Measurements from ENCODE around the gene HAS3. TPM values are rescaled to one million over a fixed set of nuclear protein-coding genes. Genes with fewer than 3 reads are reported as not detected.

Gene HAS3
- total RNA-seq, 1 experiment from 2014 or later, result 6.9 TPM

GRCh38 chr16:69083306-69083941 lies 22.0 kb upstream of the HAS3 start:
- Histone ChIP-seq H3K27me3 (ENCODE audit: control insufficient read depth, insufficient read depth, low read length) (no peaks in the 10 kb centered on the region), H3K4me1 (ENCODE audit: control insufficient read depth, insufficient read depth, low read length) (no peaks in the 10 kb centered on the region), H3K36me3 (ENCODE audit: control insufficient read depth, insufficient read depth, low read length) (no peaks in the 10 kb centered on the region), H3K9me3 (ENCODE audit: control insufficient read depth, insufficient read depth, low read depth, low read length) (no peaks in the 10 kb centered on the region), H3K4me3 (ENCODE audit: low read depth in 2 of 2, low read length in 2 of 2) (no peak overlapping the region), H3K27ac (ENCODE audit: low read length) (no peak overlapping the region)
- ChIA-PET POLR2A (no interaction called here), CTCF (no interaction called here)
- no TSS peak for BruUV-seq (replicated peaks)
- TF ChIP-seq, protein P1, sequence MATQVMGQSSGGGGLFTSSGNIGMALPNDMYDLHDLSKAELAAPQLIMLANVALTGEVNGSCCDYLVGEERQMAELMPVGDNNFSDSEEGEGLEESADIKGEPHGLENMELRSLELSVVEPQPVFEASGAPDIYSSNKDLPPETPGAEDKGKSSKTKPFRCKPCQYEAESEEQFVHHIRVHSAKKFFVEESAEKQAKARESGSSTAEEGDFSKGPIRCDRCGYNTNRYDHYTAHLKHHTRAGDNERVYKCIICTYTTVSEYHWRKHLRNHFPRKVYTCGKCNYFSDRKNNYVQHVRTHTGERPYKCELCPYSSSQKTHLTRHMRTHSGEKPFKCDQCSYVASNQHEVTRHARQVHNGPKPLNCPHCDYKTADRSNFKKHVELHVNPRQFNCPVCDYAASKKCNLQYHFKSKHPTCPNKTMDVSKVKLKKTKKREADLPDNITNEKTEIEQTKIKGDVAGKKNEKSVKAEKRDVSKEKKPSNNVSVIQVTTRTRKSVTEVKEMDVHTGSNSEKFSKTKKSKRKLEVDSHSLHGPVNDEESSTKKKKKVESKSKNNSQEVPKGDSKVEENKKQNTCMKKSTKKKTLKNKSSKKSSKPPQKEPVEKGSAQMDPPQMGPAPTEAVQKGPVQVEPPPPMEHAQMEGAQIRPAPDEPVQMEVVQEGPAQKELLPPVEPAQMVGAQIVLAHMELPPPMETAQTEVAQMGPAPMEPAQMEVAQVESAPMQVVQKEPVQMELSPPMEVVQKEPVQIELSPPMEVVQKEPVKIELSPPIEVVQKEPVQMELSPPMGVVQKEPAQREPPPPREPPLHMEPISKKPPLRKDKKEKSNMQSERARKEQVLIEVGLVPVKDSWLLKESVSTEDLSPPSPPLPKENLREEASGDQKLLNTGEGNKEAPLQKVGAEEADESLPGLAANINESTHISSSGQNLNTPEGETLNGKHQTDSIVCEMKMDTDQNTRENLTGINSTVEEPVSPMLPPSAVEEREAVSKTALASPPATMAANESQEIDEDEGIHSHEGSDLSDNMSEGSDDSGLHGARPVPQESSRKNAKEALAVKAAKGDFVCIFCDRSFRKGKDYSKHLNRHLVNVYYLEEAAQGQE (IDR thresholded peaks at IDR 0.05; ENCODE audit: insufficient read depth in 1 of 2, low read depth in 2 of 2, low read length in 1 of 2), result no peak
- TF ChIP-seq SIN3A (IDR thresholded peaks at IDR 0.05; ENCODE audit: borderline replicate concordance, insufficient read depth, low read depth, low read length) (no peak), TCF7L2 (IDR thresholded peaks at IDR 0.05; ENCODE audit: low read depth, low read length) (no peak), POLR2AphosphoS5 (IDR thresholded peaks at IDR 0.05; ENCODE audit: low read depth, low read length) (no peak)
- TF ChIP-seq, protein P2, sequence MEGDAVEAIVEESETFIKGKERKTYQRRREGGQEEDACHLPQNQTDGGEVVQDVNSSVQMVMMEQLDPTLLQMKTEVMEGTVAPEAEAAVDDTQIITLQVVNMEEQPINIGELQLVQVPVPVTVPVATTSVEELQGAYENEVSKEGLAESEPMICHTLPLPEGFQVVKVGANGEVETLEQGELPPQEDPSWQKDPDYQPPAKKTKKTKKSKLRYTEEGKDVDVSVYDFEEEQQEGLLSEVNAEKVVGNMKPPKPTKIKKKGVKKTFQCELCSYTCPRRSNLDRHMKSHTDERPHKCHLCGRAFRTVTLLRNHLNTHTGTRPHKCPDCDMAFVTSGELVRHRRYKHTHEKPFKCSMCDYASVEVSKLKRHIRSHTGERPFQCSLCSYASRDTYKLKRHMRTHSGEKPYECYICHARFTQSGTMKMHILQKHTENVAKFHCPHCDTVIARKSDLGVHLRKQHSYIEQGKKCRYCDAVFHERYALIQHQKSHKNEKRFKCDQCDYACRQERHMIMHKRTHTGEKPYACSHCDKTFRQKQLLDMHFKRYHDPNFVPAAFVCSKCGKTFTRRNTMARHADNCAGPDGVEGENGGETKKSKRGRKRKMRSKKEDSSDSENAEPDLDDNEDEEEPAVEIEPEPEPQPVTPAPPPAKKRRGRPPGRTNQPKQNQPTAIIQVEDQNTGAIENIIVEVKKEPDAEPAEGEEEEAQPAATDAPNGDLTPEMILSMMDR (IDR thresholded peaks at IDR 0.05), result no peak; the same call in 1 of the 2 replicates
- no peak for ATAC-seq
- intact Hi-C loops (cut with micrococcal nuclease; ENCODE audit: unreplicated experiment), result no loop called here
- DNase-seq (ENCODE audit: low read depth, low spot score), result no peak
- in situ Hi-C loops (cut with HindIII; ENCODE audit: low pct_unique_long_range_greater_than_20kb, low sequenced_read_pairs), result no loop called here

DNA sequence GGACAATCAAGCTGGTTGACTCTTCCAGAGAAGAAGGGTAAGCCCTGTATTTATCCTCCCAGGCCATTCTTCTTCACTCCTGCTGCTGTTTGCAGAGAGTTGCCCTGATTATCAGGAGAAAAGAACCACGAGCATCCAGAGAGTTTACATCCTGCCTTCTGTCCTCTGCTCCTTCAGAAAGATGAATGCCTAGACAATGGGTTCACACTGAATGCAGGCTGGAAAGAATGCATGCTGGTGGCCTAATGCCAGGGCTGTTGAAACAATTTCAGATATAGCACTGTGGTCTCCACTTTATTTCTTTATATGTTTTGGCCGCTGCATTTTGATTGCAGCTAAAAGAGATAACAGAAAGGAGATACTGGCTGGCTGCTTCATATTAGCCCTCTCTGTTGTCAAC lies 21.2 kb upstream of the HAS3 start:
- no peak for DNase-seq (ENCODE audit: low read depth, low spot score)
- H3K4me1 ChIP-seq (ENCODE audit: control insufficient read depth, insufficient read depth, low read length), result peaks cover 5% of the 10 kb centered on the region; the same call in 1 of the 2 replicates
- ChIA-PET POLR2A (interaction anchor here (0.5 kb wide), 1 partner anchor 68 kb away, joined by 3 read pairs; no protein-coding TSS in a partner anchor), CTCF (no interaction called here)
- no peak overlapping the region for H3K27ac ChIP-seq (ENCODE audit: low read length)
- in situ Hi-C loops (cut with HindIII; ENCODE audit: low pct_unique_long_range_greater_than_20kb, low sequenced_read_pairs), result no loop called here
- no peak for ATAC-seq
- TF ChIP-seq POLR2AphosphoS5 (IDR thresholded peaks at IDR 0.05; ENCODE audit: low read depth, low read length) (no peak), TCF7L2 (IDR thresholded peaks at IDR 0.05; ENCODE audit: low read depth, low read length) (no peak), SIN3A (IDR thresholded peaks at IDR 0.05; ENCODE audit: borderline replicate concordance, insufficient read depth, low read depth, low read length) (no peak)
- TF ChIP-seq, protein P2 (IDR thresholded peaks at IDR 0.05), result no peak
- TF ChIP-seq, protein P1 (IDR thresholded peaks at IDR 0.05; ENCODE audit: insufficient read depth in 1 of 2, low read depth in 2 of 2, low read length in 1 of 2), result no peak
- intact Hi-C loops (cut with micrococcal nuclease; ENCODE audit: unreplicated experiment), result no loop called here
- no peaks in the 10 kb centered on the region for H3K9me3 ChIP-seq (ENCODE audit: control insufficient read depth, insufficient read depth, low read depth, low read length)
- no peaks in the 10 kb centered on the region for H3K27me3 ChIP-seq (ENCODE audit: control insufficient read depth, insufficient read depth, low read length)
- no peaks in the 10 kb centered on the region for H3K36me3 ChIP-seq (ENCODE audit: control insufficient read depth, insufficient read depth, low read length)
- BruUV-seq (replicated peaks), result no TSS peak
- no peak overlapping the region for H3K4me3 ChIP-seq (ENCODE audit: low read depth in 2 of 2, low read length in 2 of 2)
